ENCODE data around the gene CD99. TPM values are rescaled to one million over a fixed set of nuclear protein-coding genes. Genes with fewer than 3 reads are reported as not detected.

CD99 gene
- total and polyA plus RNA-seq, 2 donors (not counting 1 experiment from before 2014, with no cell fraction given), result 177 to 551 TPM

- no peak overlapping the region for H3K4me3 ChIP-seq (replicated peaks in 1 of 4; ENCODE audit: control extremely low read depth in 1 of 4, insufficient read depth in 1 of 4, low read depth in 3 of 4, low read length in 4 of 4)
- H3K27ac ChIP-seq (ENCODE audit: insufficient read depth, low read length), result no peak overlapping the region
- H3K9me3 ChIP-seq (ENCODE audit: control insufficient read depth, insufficient read depth, low read depth, low read length), result no peaks in the 10 kb centered on the region
- H3K27me3 ChIP-seq (ENCODE audit: control insufficient read depth, insufficient read depth, low read length), result no peaks in the 10 kb centered on the region
- no peaks in the 10 kb centered on the region for H4K20me1 ChIP-seq (ENCODE audit: control insufficient read depth, extremely low read depth, insufficient read depth, low read length)
- TF ChIP-seq, protein P1, sequence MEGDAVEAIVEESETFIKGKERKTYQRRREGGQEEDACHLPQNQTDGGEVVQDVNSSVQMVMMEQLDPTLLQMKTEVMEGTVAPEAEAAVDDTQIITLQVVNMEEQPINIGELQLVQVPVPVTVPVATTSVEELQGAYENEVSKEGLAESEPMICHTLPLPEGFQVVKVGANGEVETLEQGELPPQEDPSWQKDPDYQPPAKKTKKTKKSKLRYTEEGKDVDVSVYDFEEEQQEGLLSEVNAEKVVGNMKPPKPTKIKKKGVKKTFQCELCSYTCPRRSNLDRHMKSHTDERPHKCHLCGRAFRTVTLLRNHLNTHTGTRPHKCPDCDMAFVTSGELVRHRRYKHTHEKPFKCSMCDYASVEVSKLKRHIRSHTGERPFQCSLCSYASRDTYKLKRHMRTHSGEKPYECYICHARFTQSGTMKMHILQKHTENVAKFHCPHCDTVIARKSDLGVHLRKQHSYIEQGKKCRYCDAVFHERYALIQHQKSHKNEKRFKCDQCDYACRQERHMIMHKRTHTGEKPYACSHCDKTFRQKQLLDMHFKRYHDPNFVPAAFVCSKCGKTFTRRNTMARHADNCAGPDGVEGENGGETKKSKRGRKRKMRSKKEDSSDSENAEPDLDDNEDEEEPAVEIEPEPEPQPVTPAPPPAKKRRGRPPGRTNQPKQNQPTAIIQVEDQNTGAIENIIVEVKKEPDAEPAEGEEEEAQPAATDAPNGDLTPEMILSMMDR (conservative IDR thresholded peaks at IDR 0.05 in 1 of 2, IDR thresholded peaks at IDR 0.05 in 1 of 2; ENCODE audit: low read depth in 1 of 2, low read length in 2 of 2), result no peak
- no peak for TF ChIP-seq EZH2 (IDR thresholded peaks at IDR 0.05; ENCODE audit: low read length, missing control alignments)
- H2AFZ ChIP-seq (ENCODE audit: low read length), result no peak overlapping the region
- H3K9ac ChIP-seq (ENCODE audit: insufficient read depth, low read length), result no peak overlapping the region
- H3K79me2 ChIP-seq (ENCODE audit: control insufficient read depth, insufficient read depth, low read length), result peaks cover 33% of the 10 kb centered on the region
- peaks cover 6% of the 10 kb centered on the region for H3K36me3 ChIP-seq (ENCODE audit: control insufficient read depth, insufficient read depth, low read length)
- H3K4me2 ChIP-seq (ENCODE audit: extremely low read depth, insufficient read depth, low read length), result no peak overlapping the region
- H3K4me1 ChIP-seq (ENCODE audit: control insufficient read depth, extremely low read depth, insufficient read depth, low read length), result no peaks in the 10 kb centered on the region
- DNase-seq (ENCODE audit: low read depth in 2 of 2), result no peak
Measured at GRCh38 chrX:2717312-2717711, 26.2 kb downstream of the CD99 start.

GRCh38 chrX:2718821-2719220, 27.7 kb downstream of the CD99 start:
- no peak overlapping the region for H3K4me3 ChIP-seq (replicated peaks in 1 of 4; ENCODE audit: control extremely low read depth in 1 of 4, insufficient read depth in 1 of 4, low read depth in 3 of 4, low read length in 4 of 4)
- H3K9ac ChIP-seq (ENCODE audit: insufficient read depth, low read length), result no peak overlapping the region
- peaks cover 18% of the 10 kb centered on the region for H3K79me2 ChIP-seq (ENCODE audit: control insufficient read depth, insufficient read depth, low read length)
- no peak overlapping the region for H3K4me2 ChIP-seq (ENCODE audit: extremely low read depth, insufficient read depth, low read length)
- no peak for TF ChIP-seq EZH2 (IDR thresholded peaks at IDR 0.05; ENCODE audit: low read length, missing control alignments)
- TF ChIP-seq, protein P1 (conservative IDR thresholded peaks at IDR 0.05 in 1 of 2, IDR thresholded peaks at IDR 0.05 in 1 of 2; ENCODE audit: low read depth in 1 of 2, low read length in 2 of 2), result no peak
- peaks cover 11% of the 10 kb centered on the region for H3K36me3 ChIP-seq (ENCODE audit: control insufficient read depth, insufficient read depth, low read length)
- H3K9me3 ChIP-seq (ENCODE audit: control insufficient read depth, insufficient read depth, low read depth, low read length), result no peaks in the 10 kb centered on the region
- DNase-seq (ENCODE audit: low read depth in 2 of 2), result no peak
- H3K27me3 ChIP-seq (ENCODE audit: control insufficient read depth, insufficient read depth, low read length), result no peaks in the 10 kb centered on the region
- no peaks in the 10 kb centered on the region for H4K20me1 ChIP-seq (ENCODE audit: control insufficient read depth, extremely low read depth, insufficient read depth, low read length)
- H3K4me1 ChIP-seq (ENCODE audit: control insufficient read depth, extremely low read depth, insufficient read depth, low read length), result no peaks in the 10 kb centered on the region
- H3K27ac ChIP-seq (ENCODE audit: insufficient read depth, low read length), result no peak overlapping the region
- no peak overlapping the region for H2AFZ ChIP-seq (ENCODE audit: low read length)

- no peak for TF ChIP-seq EZH2 (IDR thresholded peaks at IDR 0.05; ENCODE audit: low read length, missing control alignments)
- TF ChIP-seq, protein P1 (conservative IDR thresholded peaks at IDR 0.05 in 1 of 2, IDR thresholded peaks at IDR 0.05 in 1 of 2; ENCODE audit: low read depth in 1 of 2, low read length in 2 of 2), result no peak
- Histone ChIP-seq H3K27ac (ENCODE audit: insufficient read depth, low read length) (no peak overlapping the region), H3K9me3 (ENCODE audit: control insufficient read depth, insufficient read depth, low read depth, low read length) (no peaks in the 10 kb centered on the region), H3K36me3 (ENCODE audit: control insufficient read depth, insufficient read depth, low read length) (peaks cover 11% of the 10 kb centered on the region), H3K9ac (ENCODE audit: insufficient read depth, low read length) (no peak overlapping the region), H3K79me2 (ENCODE audit: control insufficient read depth, insufficient read depth, low read length) (peaks cover 9% of the 10 kb centered on the region), H3K4me3 (replicated peaks in 1 of 4; ENCODE audit: control extremely low read depth in 1 of 4, insufficient read depth in 1 of 4, low read depth in 3 of 4, low read length in 4 of 4) (no peak overlapping the region), H3K4me2 (ENCODE audit: extremely low read depth, insufficient read depth, low read length) (no peak overlapping the region), H3K27me3 (ENCODE audit: control insufficient read depth, insufficient read depth, low read length) (no peaks in the 10 kb centered on the region), H4K20me1 (ENCODE audit: control insufficient read depth, extremely low read depth, insufficient read depth, low read length) (no peaks in the 10 kb centered on the region), H2AFZ (ENCODE audit: low read length) (no peak overlapping the region), H3K4me1 (ENCODE audit: control insufficient read depth, extremely low read depth, insufficient read depth, low read length) (no peaks in the 10 kb centered on the region)
- no peak for DNase-seq (ENCODE audit: low read depth in 2 of 2)
Measured at GRCh38 chrX:2719774-2720447, 28.8 kb downstream of the CD99 start.

All from fibroblast of lung (primary cell).